ENCODE data around the gene NR2E3.
A peak's percentile ranks its signal among the peaks of the same experiment; 100 is the strongest.

The NR2E3 gene

GRCh38 chr15:71792521-71792920, 17.8 kb upstream of the NR2E3 start:
- no peak for DNase-seq

- no peak for DNase-seq
Measured at GRCh38 chr15:71798641-71799040, 11.7 kb upstream of the NR2E3 start.

DNA sequence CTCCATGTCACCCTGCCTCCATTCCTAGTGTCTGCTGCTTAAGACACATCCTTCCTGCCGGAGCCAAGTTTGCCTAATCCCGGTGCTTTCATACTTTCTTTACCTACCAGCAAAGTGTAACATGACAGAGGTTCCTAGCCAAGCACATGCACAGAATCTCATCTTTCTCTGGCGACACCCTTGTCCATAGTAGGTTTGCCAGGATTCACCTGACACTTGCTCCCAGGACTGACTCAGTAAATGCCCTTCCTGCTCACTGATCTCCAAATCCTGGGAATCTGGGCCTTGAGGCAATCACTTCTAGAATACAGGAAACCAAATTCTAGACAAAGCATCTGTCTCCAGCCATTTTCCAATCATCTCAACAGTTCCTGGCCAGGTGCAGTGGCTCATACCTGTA, 10.2 kb upstream of the NR2E3 start:
- DNase-seq: no peak

- DNase-seq: no peak
Measured at GRCh38 chr15:71800835-71801745, 9.3 kb upstream of the NR2E3 start.

DNA sequence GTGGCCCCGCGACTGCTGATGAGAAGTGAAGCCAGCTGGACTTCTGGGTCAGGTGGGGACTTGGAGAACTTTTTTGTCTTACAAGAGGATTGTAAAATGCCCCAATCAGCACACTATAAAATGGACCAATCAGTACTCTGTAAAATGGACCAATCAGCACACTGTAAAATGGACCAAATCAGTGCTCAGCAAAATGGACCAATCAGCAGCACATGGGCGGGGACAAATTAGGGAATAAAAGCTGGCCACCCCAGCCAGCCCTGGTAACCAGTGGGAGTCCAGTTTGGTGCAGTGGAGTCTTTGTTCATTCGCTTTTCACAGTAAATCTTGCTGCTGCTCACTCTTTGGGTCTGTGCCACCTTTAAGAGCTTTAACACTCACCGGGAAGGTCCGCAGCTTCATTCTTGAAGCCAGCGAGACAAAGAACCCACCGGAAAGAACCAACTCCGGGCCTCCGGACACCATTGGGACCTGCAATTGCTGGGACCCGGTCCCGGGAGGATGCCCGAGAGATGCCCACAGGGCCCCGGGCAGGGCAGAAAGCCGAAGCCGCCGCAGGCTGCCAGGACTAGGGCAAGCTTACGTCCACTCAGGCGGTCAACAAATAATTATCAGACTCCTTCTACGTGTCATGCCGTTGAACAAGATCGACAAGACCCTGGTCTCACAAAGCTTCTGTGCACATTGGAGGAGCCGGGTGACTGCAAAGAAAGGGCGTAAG, 8.3 kb upstream of the NR2E3 start:
- DNase-seq: no peak

DNA sequence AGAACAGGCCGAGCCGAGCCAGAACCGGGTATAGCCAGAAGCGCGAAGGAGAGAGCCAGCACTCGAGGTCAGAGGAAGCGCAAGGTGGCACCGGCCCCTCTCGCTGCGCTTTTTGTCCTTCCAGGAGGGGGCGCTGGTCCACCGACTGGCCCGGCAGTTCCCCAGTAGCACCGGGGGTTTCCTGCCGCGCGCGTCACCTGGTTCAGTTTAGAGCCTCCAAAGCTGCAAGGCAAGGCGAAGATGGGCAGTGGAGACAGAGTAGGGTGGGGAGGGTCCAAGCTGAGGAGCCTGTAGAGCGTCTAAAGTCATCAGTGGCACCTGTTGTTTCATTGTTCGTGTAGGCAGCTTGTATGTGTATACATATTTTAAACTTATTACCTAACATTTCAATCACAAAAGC, 7.6 kb upstream of the NR2E3 start:
- DNase-seq: peak; percentile 20

DNA sequence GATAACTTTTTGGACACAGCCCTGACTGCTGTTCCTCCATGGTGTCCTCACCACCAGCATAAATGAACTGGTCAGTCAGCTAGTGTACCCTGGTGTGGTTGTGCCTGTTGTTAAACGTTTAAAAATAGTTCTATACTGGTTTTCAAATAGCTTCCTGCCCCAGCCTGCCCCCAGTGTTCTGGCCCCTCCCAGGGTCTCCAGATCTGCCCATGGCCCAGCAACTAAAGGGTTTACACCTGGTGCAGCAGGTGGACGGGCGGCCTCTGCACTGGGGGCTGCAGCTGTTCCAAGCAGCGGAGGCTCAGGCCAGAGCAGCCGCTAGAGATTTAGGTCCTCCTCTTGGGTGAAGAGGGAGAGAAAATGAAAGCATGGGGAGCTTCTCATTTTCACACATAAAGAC, 6.1 kb upstream of the NR2E3 start:
- DNase-seq: no peak

DNA sequence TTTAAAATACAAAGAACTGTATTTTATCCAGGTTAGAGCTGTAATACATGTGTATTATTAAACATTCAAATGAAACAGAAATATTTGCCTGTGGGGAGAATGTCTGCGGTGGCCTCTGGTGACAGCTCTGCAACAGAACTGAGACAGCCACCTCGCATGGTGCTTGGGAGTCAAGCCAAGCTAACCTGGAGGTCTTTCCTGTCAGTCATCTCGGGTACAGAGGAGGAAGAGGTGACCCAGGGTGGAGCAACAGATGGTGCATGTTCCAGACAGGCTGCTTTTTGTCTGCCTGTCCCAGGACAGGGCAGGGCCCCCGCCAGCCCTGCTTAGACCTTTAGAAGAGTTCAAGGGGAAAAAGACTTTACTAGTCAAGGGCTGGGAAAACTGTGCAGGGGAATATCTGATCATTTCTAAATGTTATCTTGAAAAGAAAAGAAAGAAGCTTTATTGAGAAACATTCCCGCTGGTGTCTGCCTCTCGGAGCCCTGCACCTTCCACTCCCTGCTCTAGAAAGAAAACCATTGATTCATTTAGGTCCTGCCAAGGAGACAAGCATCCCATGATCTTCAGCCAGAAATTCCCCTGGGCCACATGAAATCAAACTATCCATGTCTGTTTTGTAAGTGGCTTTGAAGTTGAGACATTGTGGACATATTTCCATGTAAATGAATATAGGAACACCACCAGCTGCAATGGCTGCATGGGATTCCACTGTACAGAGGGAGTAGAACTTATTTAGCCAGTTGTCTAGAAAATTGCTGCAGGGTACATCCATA, 5.5 kb upstream of the NR2E3 start:
- DNase-seq: no peak

GRCh38 chr15:71806452-71806931, 3.9 kb upstream of the NR2E3 start:
- DNase-seq: no peak

GRCh38 chr15:71807125-71807629, 3.2 kb upstream of the NR2E3 start:
- DNase-seq: no peak

DNA sequence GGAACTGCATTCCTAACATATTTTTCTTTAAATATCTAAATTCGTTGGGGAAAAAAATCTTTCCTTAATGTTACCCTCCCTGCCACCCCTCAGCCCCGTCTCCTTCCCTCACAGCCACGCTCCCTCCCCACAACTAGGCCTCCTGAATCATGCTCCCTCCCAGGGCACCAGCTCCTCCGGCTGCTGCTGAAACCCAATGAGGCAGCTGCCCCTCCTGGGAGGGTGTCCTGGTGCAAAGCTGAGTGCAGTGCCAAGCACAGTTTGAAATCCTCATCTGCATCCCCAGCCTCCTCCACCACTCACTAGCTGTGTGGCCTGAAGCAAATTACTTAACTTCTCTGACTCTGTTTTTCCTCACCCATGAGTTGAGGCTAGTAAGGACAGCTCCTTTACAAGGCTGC, 2.7 kb upstream of the NR2E3 start:
- DNase-seq: no peak

DNA sequence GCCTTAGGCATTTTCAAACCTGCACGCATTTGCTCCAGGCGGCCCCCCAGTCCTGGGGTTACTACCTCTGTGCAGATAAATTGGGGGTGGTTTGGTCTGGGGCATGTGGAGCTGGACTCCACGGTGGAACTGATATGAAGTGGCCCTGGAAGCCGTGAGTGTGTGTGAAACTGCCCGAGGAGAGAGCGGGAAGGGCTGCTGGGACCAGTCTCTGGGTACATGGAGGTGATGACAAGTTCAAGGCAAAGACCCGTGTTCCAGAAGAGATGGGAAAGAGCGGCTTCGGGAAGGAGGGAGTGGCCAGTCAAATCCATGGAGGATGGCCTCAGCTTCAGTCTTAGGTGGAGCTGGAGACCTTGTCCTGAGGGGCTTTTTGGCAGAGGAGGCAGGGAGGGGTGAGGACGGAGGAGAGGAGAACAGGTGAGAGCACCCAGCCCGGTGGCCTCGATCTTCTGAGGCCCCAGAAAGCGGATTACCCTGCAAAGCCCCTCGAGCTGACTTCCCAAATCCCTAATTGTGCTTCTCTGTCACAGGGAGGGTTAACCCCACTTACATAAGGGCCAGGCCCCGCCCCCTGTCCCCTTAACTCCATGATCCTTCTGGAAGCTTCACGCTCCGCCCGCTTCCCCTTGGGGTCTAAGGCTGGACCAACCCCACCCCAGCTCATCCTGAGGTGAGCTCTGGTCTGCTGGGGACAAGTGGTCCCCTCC, 1.9 kb upstream of the NR2E3 start:
- no peak for DNase-seq

DNA sequence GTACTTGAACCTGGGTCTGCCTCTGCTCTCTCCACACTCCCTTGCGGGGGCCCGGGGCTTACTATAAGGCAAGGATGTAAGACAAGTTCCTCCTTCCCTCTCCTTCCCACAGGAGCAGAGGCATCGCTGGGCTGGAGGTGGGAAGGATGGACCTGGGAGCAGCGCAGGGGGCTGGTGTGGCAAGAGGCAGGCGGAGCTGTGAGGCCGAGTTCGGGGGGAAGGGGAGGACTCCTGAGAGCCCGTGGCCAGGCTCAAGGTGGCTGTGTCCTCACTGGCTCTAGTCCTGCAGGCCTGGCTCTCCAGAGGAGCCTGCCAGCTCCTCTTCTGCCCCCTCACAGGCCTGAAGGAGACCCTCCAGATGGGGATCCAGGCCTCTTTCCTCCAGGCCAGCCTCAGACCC, 1.0 kb upstream of the NR2E3 start:
- no peak for DNase-seq

GRCh38 chr15:71811036-71811736, 832 bp downstream of the NR2E3 start:
- DNase-seq: no peak

DNA sequence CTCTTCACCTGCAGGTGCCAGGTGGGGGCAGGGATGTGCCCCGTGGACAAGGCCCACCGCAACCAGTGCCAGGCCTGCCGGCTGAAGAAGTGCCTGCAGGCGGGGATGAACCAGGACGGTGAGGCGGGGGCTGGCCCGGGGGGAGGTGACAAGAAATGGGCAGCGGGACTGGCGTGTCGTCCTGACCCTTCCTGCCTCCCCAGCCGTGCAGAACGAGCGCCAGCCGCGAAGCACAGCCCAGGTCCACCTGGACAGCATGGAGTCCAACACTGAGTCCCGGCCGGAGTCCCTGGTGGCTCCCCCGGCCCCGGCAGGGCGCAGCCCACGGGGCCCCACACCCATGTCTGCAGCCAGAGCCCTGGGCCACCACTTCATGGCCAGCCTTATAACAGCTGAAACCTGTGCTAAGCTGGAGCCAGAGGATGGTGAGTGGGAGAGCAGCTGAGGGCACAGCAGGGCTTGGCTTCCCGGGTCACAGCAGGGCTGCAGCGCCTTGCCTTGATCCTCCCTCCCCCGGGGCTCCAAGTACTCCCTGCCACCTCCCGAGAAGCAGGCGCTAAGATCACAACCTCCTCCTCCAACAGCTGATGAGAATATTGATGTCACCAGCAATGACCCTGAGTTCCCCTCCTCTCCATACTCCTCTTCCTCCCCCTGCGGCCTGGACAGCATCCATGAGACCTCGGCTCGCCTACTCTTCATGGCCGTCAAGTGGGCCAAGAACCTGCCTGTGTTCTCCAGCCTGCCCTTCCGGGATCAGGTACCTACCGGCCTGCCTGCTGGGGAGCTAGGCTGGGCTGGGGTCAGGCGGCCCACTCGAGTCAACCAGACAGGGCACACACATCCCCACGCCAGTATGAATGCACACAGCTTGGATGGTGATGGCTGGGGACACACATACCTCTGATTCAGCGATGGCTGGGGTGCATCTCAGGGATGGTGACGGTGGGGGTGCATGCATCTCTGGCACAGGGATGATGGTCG, 1.7 kb downstream of the NR2E3 start:
- no peak for DNase-seq

GRCh38 chr15:71812966-71813722, 2.8 kb downstream of the NR2E3 start:
- no peak for DNase-seq

GRCh38 chr15:71813723-71814470, 3.5 kb downstream of the NR2E3 start:
- no peak for DNase-seq

DNA sequence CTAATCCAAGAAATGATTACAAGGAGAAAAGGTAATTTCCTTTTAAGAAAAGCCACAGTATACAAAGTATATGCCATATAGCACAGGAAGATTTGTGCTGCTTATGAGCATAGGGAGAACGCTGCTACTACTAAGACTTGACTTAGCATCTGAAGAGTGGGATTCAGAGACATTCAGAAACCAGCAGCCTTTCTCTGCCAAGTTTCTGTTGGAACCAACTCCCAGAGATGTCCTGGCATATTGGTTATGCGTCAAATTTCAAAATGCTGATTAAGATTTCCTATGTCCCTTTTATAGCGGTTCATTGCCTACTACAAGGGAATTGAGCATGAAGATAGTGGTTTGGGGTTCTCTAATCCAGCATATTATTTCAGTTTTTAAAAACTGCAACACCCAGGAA, 4.9 kb downstream of the NR2E3 start:
- DNase-seq: no peak

DNA sequence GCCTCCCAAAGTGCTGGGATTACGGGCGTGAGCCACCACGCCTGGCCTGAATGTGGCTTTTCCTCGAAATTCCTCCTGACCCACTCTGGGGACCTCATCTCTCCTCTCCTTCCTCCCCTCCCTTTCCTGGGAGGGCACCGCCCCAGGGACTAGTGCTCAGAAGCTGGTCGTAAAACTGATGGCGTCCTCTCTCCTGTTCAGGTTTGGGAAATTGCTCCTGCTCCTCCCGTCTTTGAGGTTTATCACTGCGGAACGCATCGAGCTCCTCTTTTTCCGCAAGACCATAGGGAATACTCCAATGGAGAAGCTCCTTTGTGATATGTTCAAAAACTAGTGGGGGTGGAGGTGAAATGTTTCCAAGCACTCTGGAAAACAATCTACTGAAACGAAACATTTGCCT, 7.0 kb downstream of the NR2E3 start:
- no peak for DNase-seq

All from stimulated activated CD4-positive, alpha-beta T cell treated with anti-CD3 and anti-CD28 coated beads, Interleukin-4, amount 100 ng/mL, for 1 hour (primary cell).